Activated T-cell treated with anti-CD3 and anti-CD28 coated beads for 48 hours (primary cell): ENCODE measurements around the gene ABCC10.
A peak's percentile ranks its signal among the peaks of the same experiment; 100 is the strongest.
"Not testable (repeated sequence)": the region's sequence is repeated elsewhere in the genome, so short reads cannot be mapped to it uniquely, and the experiment has no call there.

Experiments used
- DNase-seq: peaks from one replicate; pipeline ENCODE4 v3.0.0-alpha.2; 2020; ENCODE audit warnings: low read depth

ABCC10 gene

GRCh38 chr6:43447604-43448003 lies 20.3 kb downstream of the ABCC10 start:
- no peak for DNase-seq

DNA sequence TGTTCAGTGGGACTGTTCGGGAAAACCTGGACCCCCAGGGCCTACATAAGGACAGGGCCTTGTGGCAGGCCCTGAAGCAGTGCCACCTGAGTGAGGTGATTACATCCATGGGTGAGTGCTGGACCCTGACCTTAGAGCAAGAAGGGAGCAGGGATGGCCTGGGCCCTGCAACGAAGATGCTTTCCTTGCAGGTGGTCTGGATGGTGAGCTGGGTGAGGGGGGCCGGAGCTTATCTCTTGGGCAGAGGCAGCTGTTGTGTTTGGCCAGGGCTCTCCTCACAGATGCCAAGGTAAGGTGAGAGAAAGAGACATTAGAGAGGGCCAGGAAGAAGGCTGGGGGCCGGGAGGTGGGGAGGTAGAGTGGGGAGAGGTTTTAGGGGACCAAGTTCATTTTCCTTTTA lies 21.6 kb downstream of the ABCC10 start:
- DNase-seq = no peak

DNA sequence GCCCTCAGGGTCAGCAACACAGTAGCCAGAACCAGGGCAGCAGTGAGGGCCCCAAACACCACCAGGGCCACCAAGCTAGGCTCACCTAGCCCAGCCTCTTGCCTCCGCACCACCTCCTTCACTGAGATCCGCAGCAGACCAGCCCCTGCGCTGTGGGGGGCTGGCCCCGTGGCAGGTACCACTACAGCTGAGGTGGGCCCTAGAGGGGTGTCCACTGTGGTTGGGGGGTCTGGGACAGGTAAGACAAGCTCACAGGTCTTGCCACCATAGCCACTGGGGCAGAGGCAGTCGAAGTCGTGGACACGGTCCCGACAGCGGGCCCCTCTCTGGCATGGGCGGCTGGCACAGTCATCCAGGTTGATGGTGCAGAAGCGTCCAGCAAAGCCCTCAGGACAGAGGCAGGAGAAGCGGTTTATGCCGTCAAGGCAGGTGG lies 23.4 kb downstream of the ABCC10 start:
- DNase-seq = no peak

DNA sequence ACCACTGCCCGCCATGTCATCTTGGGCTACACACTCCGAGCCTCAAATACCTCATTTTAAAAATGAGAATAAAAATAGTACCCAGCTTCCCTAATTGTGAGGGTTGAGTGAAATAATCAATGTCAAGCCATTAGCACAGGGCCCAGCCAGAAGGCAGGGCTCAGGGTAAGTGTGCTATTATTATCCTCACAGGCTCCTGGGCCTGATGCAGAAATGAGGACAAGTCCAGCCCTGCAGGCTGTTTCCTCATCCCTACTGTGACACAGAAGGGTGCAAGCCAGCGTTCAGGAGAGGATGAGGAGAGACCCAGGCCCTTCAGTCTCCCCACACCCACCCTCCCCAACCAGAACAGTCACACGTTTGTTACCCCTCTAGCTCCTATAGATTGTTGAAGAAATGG lies 24.0 kb downstream of the ABCC10 start:
- DNase-seq = no peak

DNA sequence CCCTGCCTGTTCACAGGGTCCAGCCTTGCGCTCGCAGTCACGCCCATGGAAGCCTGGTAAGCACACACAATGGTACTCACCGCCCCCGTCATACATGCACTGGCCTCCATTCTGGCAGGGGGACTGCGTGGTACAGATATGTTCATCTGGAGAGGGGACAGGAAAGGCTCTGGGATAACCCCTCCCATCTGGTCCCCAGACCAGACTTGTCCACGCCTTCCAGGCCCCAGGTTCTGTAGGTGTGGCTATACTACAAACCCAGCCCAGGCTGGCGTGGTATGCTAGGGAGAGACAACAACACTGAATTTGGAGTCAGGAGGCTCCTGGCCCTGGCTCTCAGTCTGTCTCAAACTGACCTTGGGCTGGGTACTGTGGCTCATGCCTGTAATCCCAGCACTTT lies 24.6 kb downstream of the ABCC10 start:
- no peak for DNase-seq

- no peak for DNase-seq
Measured at GRCh38 chr6:43452896-43453295, 25.6 kb downstream of the ABCC10 start.

DNA sequence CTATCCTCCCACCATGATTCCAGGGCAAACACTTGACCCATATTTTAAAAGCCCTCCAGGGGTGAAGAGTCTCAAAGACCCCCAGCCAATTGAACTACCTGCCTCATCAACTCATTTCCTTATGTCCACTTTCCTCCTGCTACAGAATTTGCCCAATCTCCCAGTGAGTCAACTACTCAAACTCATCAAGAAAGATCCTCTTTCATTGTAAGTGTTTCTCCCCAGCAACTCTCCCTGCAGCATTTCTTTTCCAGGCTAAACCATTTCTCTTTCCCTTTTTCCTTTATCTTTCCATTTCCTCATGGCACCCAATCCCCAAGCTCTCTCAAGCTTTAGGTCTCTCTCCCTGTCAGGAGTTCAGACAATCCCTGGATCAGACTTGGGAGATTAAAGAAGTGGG lies 26.5 kb downstream of the ABCC10 start:
- DNase-seq = no peak

DNA sequence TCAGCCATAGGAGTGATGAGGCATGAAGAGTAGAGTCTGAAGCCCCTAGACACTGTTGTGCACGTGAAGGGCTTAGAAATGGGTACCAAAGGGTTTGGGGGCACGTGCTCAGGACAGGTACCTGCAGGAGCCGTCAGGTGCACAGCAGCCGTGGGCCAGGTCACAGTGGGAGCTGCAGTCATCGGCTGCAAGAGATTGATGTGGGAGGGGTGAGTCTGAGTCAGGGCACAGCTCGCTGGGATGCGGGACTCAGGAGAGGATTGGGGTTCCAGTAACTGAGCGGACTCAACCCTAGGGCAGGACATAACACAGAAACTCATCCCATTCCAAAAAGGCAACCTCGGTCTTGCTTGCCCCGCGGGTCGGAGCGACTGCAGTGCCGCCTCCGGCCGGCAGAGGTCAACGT lies 27.0 kb downstream of the ABCC10 start:
- DNase-seq = peak; percentile 67

DNA sequence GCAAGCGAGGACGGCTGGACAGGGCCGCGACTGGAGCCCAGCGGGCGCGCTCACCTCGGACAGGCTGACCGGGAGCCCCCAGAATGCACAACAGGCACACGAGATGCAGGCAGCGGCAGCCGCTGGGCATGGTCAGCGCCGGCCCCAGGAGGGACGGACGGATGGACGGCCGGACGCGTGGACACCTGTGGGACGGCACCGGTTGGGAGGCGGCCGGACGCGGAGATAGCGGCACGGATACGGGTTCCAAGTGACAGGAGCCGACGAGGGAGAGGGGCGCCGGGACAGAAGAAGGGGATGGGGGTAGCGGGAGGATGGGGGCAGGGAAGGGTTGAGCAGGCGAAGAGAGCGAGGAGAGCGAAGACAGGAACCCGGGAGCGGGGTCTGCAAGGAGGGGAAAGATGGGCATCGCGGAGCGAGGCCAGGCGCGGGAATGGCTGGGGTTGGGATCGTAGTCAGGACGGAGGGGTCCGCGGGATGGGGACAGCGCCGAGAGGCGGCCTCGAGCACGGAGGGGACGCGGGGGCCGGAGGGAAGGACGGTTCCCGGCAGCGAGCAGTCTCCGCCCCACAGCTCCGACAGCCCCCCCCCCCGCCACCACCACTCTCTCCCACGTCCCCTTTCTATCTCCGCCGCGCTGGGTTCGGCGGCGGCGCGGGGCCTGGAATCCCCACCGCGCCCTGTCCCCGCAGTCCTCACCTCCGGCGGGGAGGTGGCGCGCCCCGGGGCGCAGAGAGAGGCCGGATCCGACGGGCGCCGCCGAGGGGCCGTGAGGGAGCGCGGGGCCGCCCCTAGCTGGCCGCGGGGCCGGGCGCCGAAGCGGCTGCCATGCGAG lies 27.6 kb downstream of the ABCC10 start:
- peak; percentile 29 for DNase-seq

- DNase-seq = peak; percentile 39
Measured at GRCh38 chr6:43455531-43456428, 28.4 kb downstream of the ABCC10 start, which contains the start of gene DLK2. TSS of gene DLK2 (minus strand) at chr6:43455548. CDS start at chr6:43454825, 723 bp downstream.

DNA sequence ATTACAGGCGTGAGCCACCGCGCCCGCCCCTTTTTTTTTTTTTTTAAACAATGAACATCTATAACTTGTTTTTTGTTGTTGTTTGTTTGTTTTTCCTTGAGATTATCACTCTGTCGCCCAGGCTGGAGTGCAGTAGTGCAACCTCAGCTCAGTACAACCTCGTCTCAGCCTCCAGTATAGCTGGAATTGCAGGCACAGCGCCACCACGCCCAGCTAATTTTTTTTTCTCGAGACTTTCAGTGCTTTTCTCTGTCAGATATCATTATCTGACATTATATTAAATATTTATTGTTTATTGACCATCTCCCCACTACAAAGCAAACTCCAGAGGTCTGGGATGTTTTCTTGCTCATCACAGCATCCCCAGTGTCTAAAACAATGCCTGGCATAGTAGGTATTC lies 30.3 kb downstream of the ABCC10 start:
- no peak for DNase-seq

DNA sequence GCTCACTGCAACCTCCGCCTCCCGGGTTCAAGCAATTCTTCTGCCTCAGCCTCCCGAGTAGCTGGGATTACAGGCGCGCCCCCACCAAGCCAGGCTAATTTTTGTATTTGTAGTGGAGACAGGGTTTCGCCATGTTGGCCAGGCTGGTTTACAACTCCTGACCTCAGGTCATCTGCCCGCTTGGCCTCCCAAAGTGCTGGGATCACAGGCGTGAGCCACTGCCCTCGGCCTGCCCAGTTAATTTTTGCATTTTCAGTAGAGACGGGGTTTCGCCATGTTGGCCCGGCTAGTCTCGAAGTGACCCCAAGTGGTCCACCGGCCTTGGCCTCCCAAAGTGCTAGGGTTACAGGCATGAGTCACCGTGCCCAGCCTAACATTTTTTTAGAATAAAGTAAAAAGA lies 30.8 kb downstream of the ABCC10 start:
- DNase-seq = not testable (repeated sequence)

GRCh38 chr6:43459535-43459934 lies 32.2 kb downstream of the ABCC10 start:
- no peak for DNase-seq

GRCh38 chr6:43460032-43460431 lies 32.7 kb downstream of the ABCC10 start:
- no peak for DNase-seq

- DNase-seq = no peak
Measured at GRCh38 chr6:43461936-43462335, 34.6 kb downstream of the ABCC10 start.

DNA sequence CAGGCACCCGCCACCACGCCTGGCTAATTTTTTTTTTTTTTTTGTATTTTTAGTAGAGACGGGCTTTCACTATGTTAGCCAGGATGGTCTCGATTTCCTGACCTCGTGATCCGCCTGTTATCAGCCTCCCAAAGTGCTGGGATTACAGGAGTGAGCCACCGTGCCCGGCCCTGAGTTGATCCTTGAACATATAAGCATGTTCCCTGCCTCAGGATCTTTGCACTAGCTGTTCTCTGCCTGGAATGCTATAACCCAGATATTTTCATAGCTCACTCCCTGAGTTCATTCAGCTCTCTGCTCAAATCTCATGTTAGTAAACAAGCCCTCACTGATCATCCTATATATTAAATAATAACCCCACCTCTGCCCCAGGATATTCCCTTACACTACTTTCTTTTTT lies 37.0 kb downstream of the ABCC10 start:
- no peak for DNase-seq

DNA sequence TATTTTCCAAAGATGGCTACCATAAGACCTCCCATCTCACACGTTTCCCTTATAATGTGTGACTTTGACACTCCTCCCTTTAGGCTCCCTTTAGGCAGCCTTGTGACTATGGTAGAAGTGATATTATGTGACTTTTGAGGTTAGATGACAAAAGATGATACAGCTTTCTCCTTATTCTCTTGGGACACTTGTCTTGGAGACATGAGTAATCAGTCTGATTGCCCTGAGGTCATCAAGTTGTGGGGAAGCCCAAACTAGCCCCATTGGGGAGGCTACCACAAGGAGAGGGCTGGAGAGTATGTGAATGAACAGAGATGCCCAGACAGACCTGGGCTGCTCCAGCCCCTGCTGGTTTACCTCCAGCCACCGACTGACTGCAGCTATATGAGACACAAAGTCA lies 38.6 kb downstream of the ABCC10 start:
- DNase-seq = no peak

DNA sequence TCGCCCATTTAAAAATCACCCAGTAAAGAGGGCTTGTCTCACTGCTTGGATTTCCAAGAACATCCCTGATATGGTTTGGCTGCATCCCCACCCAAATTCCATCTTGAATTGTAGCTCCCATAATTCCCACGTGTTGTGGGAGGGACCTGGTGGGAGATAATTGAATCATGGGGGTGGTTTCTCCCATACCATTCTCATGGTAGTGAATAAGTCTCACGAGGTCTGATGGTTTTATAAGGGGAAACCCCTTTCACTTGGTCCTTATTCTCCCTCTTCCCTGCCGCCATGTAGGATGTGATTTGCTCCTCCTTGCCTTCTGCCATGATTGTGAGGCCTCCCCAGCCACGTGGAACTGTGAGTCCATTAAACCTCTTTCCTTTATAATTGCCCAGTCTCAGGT lies 39.9 kb downstream of the ABCC10 start:
- not testable (repeated sequence) for DNase-seq

DNA sequence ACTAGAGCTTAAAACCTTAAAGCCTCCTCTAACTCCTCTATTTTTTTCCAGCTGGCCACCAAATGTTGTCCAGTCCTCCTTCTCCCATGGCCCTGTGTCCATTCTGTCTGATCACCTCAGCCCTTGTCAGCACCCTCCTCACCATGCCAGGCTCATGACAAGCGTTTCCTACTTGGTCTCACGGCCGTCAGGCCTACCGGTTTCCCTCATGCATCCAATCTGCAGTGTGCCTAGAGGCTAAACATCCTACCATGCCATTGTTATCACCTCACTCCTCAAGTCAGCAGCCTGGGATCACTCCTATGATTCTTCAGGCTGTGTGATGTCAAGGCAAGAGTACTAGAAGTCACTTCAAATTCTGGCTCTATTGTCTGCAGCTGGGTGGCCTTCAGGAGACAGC lies 40.4 kb downstream of the ABCC10 start:
- DNase-seq = no peak

DNA sequence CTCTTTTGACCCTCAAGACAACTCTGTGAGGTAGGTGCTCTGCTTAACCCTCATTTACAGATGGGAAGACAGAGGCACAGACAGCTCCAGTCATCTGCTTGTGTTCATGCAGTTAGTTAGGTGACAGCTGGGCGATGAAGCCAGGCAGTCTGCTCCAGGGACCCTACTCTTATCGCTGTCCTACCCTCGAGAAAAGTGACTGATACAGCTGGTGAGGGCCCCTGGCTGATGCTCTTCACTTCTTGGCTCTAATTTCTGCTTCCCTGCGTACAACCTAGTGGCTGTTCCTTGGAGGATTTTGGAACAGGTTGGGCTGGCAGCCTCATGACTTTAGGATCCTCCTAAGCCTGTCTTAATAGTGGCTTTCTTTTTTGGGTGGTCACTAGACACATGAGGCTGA lies 40.9 kb downstream of the ABCC10 start:
- DNase-seq = no peak

- no peak for DNase-seq
Measured at GRCh38 chr6:43468748-43469681, 41.7 kb downstream of the ABCC10 start.

- DNase-seq = no peak
Measured at GRCh38 chr6:43469947-43470346, 42.6 kb downstream of the ABCC10 start.
